Activated CD8-positive, alpha-beta T cell treated with anti-CD3 and anti-CD28 coated beads for 36 hours (primary cell): ENCODE results near the gene UQCC2. TPM values are rescaled to one million over a fixed set of nuclear protein-coding genes. Genes with fewer than 3 reads are reported as not detected.

Source experiments
- ATAC-seq: fragments of 200-7000 bp; cut with Tn5 transposase; one replicate; pipeline ENCODE4 v1.10.0; 2021; ENCODE audit warnings: mild to moderate bottlenecking, moderate library complexity
- CTCF ChIA-PET: fragments of 350-600 bp; sonication (Branson Sonifier 250); formaldehyde crosslinking; loops from one replicate; lab custom pipeline; 2021; ENCODE audit warnings: antibody characterized with exemption; lab: Charles Lee
- POLR2A ChIA-PET: fragments of 350-600 bp; sonication (Branson Sonifier 250); formaldehyde crosslinking; loops from one replicate; lab custom pipeline; 2021; ENCODE audit warnings: antibody characterized with exemption; lab: Charles Lee
- DNase-seq: peaks from one replicate; pipeline ENCODE4 v3.0.0-alpha.2; 2020
- H3K27ac Mint-ChIP-seq: one replicate; pipeline ENCODE4 v1.8.0; 2021; ENCODE audit warnings: mild to moderate bottlenecking, mixed read lengths
- H3K27me3 Mint-ChIP-seq: one replicate; pipeline ENCODE4 v1.8.0; 2021; ENCODE audit warnings: mixed read lengths
- H3K36me3 Mint-ChIP-seq: one replicate; pipeline ENCODE4 v1.8.0; 2021; ENCODE audit warnings: low read depth, mixed read lengths
- H3K4me1 Mint-ChIP-seq: one replicate; pipeline ENCODE4 v1.8.0; 2021; ENCODE audit warnings: low read depth, mixed read lengths
- H3K4me3 Mint-ChIP-seq: one replicate; pipeline ENCODE4 v1.8.0; 2021; ENCODE audit warnings: mild to moderate bottlenecking, moderate library complexity, mixed read lengths
- H3K9me3 Mint-ChIP-seq: one replicate; pipeline ENCODE4 v1.8.0; 2021; ENCODE audit warnings: mixed read lengths
- intact Hi-C: fragments of 100-400 bp; cut with micrococcal nuclease; formaldehyde crosslinking; loops from one replicate; pipeline ENCODE4 v1.10.0; 2022
- total RNA-seq, 2 experiments: library from RNA; stranded (reverse); gene quantifications; one replicate each; pipeline ENCODE4 v1.2.3, GENCODE V29; 2021
- TF ChIP-seq, protein P1 (sequence below): fragments of 200-600 bp; IDR thresholded peaks from one replicate; pipeline ENCODE4 v1.8.0; 2022; ENCODE audit warnings: antibody characterized with exemption, mild to moderate bottlenecking

UQCC2 gene
- total RNA-seq, 2 experiments from 2014 or later: 127 to 128 TPM

GRCh38 chr6:33740204-33740608, 28.7 kb upstream of the UQCC2 start:
- TF ChIP-seq, protein P1, sequence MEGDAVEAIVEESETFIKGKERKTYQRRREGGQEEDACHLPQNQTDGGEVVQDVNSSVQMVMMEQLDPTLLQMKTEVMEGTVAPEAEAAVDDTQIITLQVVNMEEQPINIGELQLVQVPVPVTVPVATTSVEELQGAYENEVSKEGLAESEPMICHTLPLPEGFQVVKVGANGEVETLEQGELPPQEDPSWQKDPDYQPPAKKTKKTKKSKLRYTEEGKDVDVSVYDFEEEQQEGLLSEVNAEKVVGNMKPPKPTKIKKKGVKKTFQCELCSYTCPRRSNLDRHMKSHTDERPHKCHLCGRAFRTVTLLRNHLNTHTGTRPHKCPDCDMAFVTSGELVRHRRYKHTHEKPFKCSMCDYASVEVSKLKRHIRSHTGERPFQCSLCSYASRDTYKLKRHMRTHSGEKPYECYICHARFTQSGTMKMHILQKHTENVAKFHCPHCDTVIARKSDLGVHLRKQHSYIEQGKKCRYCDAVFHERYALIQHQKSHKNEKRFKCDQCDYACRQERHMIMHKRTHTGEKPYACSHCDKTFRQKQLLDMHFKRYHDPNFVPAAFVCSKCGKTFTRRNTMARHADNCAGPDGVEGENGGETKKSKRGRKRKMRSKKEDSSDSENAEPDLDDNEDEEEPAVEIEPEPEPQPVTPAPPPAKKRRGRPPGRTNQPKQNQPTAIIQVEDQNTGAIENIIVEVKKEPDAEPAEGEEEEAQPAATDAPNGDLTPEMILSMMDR: no peak
- CTCF ChIA-PET: interaction anchor here (0.7 to 9.9 kb wide), 3 partner anchors 30 to 415 kb away, joined by 3 to 87 read pairs (median 3); no protein-coding TSS in a partner anchor
- DNase-seq (no peak), ATAC-seq (no peak)
- POLR2A ChIA-PET: no interaction called here
- H3K4me1 Mint-ChIP-seq: peaks cover 2% of the 10 kb centered on the region
- no peak overlapping the region for H3K27ac Mint-ChIP-seq
- H3K9me3 Mint-ChIP-seq: no peaks in the 10 kb centered on the region
- intact Hi-C loops: no loop called here
- no peaks in the 10 kb centered on the region for H3K36me3 Mint-ChIP-seq
- H3K27me3 Mint-ChIP-seq: peaks cover 5% of the 10 kb centered on the region
- no peak overlapping the region for H3K4me3 Mint-ChIP-seq

DNA sequence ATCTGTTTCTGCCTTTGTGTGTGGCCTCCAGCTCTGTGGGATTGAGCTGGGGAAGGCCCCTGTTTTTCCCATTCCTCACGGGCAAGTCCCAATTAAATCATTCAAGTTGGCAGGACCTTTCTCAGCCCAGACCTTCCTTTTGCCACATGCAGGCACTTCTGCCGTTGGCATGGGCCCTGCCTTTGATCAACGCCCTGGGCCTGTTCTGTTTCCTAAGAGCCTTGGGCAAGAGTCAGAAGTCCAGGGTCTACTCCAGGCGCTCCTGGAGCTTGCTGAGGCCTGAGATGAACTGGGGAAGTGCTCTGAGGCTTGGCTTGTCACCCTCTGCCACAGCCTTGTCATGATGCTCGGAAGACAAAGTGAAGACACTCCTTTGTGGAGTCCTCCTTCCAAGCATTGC, 28.1 kb upstream of the UQCC2 start:
- H3K27ac Mint-ChIP-seq: no peak overlapping the region
- H3K36me3 Mint-ChIP-seq: no peaks in the 10 kb centered on the region
- POLR2A ChIA-PET: no interaction called here
- TF ChIP-seq, protein P1: no peak
- no peaks in the 10 kb centered on the region for H3K9me3 Mint-ChIP-seq
- CTCF ChIA-PET: interaction anchor here (0.7 to 9.9 kb wide), 3 partner anchors 30 to 415 kb away, joined by 3 to 87 read pairs (median 3); no protein-coding TSS in a partner anchor
- H3K4me1 Mint-ChIP-seq: peaks cover 2% of the 10 kb centered on the region
- ATAC-seq: no peak
- no peak for DNase-seq
- H3K4me3 Mint-ChIP-seq: no peak overlapping the region
- intact Hi-C loops: no loop called here
- H3K27me3 Mint-ChIP-seq: peaks cover 5% of the 10 kb centered on the region

- no peaks in the 10 kb centered on the region for H3K36me3 Mint-ChIP-seq
Observed at GRCh38 chr6:33738879-33739278, 27.4 kb upstream of the UQCC2 start.

GRCh38 chr6:33738153-33738552, 26.7 kb upstream of the UQCC2 start:
- Mint-ChIP-seq H3K36me3 (no peaks in the 10 kb centered on the region), H3K9me3 (no peaks in the 10 kb centered on the region), H3K27me3 (peaks cover 3% of the 10 kb centered on the region), H3K4me3 (no peak overlapping the region), H3K27ac (no peak overlapping the region), H3K4me1 (no peaks in the 10 kb centered on the region)
- CTCF ChIA-PET: interaction anchor here (0.8 to 1.9 kb wide), 4 partner anchors 27 to 317 kb away, joined by 3 to 7 read pairs (median 5); partner anchors contain the start of gene UQCC2
- TF ChIP-seq, protein P1: no peak
- POLR2A ChIA-PET: interaction anchor here (1.8 kb wide), 1 partner anchor 27 kb away, joined by 8 read pairs; the partner anchor contains the start of gene UQCC2
- no peak for ATAC-seq
- no peak for DNase-seq
- intact Hi-C loops: no loop called here

More at GRCh38 chr6:33738879-33739278, 27.4 kb upstream of the UQCC2 start:
- CTCF ChIA-PET: interaction anchor here (1.7 to 9.9 kb wide), 2 partner anchors 27 to 31 kb away, joined by 7 to 87 read pairs; partner anchors contain the start of gene UQCC2
- H3K4me1 Mint-ChIP-seq: no peaks in the 10 kb centered on the region
- H3K27ac Mint-ChIP-seq: no peak overlapping the region
- ATAC-seq (no peak), DNase-seq (no peak)
- TF ChIP-seq, protein P1: no peak
- no peaks in the 10 kb centered on the region for H3K9me3 Mint-ChIP-seq
- no peak overlapping the region for H3K4me3 Mint-ChIP-seq
- intact Hi-C loops: no loop called here
- POLR2A ChIA-PET: interaction anchor here (1.8 kb wide), 1 partner anchor 28 kb away, joined by 8 read pairs; the partner anchor contains the start of gene UQCC2
- H3K27me3 Mint-ChIP-seq: peaks cover 5% of the 10 kb centered on the region

GRCh38 chr6:33737267-33738026, 25.9 kb upstream of the UQCC2 start:
- H3K27ac Mint-ChIP-seq: no peak overlapping the region
- ChIA-PET CTCF (interaction anchor here (0.8 to 1.9 kb wide), 5 partner anchors 26 to 318 kb away, joined by 3 to 7 read pairs (median 5); partner anchors contain the start of gene UQCC2), POLR2A (interaction anchor here (0.6 to 1.8 kb wide), 2 partner anchors 26 to 970 kb away, joined by 3 to 8 read pairs; partner anchors contain the start of gene UQCC2)
- TF ChIP-seq, protein P1: no peak
- ATAC-seq: no peak
- H3K9me3 Mint-ChIP-seq: no peaks in the 10 kb centered on the region
- no peak overlapping the region for H3K4me3 Mint-ChIP-seq
- DNase-seq: no peak
- no peaks in the 10 kb centered on the region for H3K36me3 Mint-ChIP-seq
- H3K4me1 Mint-ChIP-seq: no peaks in the 10 kb centered on the region
- H3K27me3 Mint-ChIP-seq: no peaks in the 10 kb centered on the region
- intact Hi-C loops: no loop called here
